IMR-90 (cell line): ENCODE results near the gene AKAP6. TPM values are rescaled to one million over a fixed set of nuclear protein-coding genes. Genes with fewer than 3 reads are reported as not detected.

Source experiments
- ATAC-seq: fragments of 200-7000 bp; cut with Tn5 transposase; 2 replicates; pipeline ENCODE4 v1.9.1; 2020; ENCODE audit warnings: low read depth, mild to moderate bottlenecking, moderate library complexity
- BruUV-seq: library from RNA; stranded (reverse); fragments of 400-500 nt; replicated peaks from 2 replicates; lab custom pipeline; 2021; lab: Mats Ljungman, UMichigan
- CTCF ChIA-PET: fragments of 300-600 bp; formaldehyde crosslinking; extraction: SDS; loops from one replicate; lab custom pipeline; 2021; ENCODE audit warnings: antibody characterized with exemption; lab: Yijun Ruan, JAX
- POLR2A ChIA-PET: fragments of 300-600 bp; sonication (Branson Sonifier 250); formaldehyde crosslinking; loops from one replicate; lab custom pipeline; 2022; ENCODE audit warnings: antibody characterized with exemption; ENCODE audit not compliant: unreplicated experiment; lab: Charles Lee
- DNase-seq: peaks from one replicate; pipeline ENCODE4 v3.0.0; 2013
- H2AFZ ChIP-seq: replicated peaks from 2 replicates; pipeline ENCODE3; 2013; ENCODE audit warnings: low read length, mild to moderate bottlenecking; ENCODE audit not compliant: poor library complexity
- H2AK5ac ChIP-seq: 2 replicates; pipeline ENCODE4 v1.6.1; 2013; ENCODE audit warnings: low read depth, low read length, inconsistent platforms
- H2AK9ac ChIP-seq: replicated peaks from 2 replicates; pipeline ENCODE3; 2013; ENCODE audit warnings: mild to moderate bottlenecking, low read depth, low read length, moderate library complexity; ENCODE audit not compliant: poor library complexity
- H2BK120ac ChIP-seq: 2 replicates; pipeline ENCODE4 v1.6.1; 2013; ENCODE audit warnings: low read depth, low read length, inconsistent platforms
- H2BK15ac ChIP-seq: 3 replicates; pipeline ENCODE4 v1.6.1; 2013; ENCODE audit warnings: low read depth, low read length, inconsistent platforms
- H2BK20ac ChIP-seq: 2 replicates; pipeline ENCODE4 v1.6.1; 2013; ENCODE audit warnings: low read depth, mild to moderate bottlenecking, inconsistent platforms, low read length, moderate library complexity
- H2BK5ac ChIP-seq: 2 replicates; pipeline ENCODE4 v1.6.1; 2013; ENCODE audit warnings: mild to moderate bottlenecking, low read depth, low read length, inconsistent platforms; ENCODE audit not compliant: poor library complexity, severe bottlenecking
- H3K14ac ChIP-seq: replicated peaks from 2 replicates; pipeline ENCODE4 v1.6.1; 2013; ENCODE audit warnings: low read depth, low read length, inconsistent platforms
- H3K18ac ChIP-seq: 2 replicates; pipeline ENCODE4 v1.6.1; 2013; ENCODE audit warnings: low read depth, low read length, control low read depth
- H3K23ac ChIP-seq: 2 replicates; pipeline ENCODE4 v1.6.1; 2013; ENCODE audit warnings: low read depth, low read length, inconsistent platforms
- H3K27ac ChIP-seq: 2 replicates; pipeline ENCODE4 v1.5.1; 2013; ENCODE audit warnings: mild to moderate bottlenecking, control low read depth, low read length; ENCODE audit not compliant: insufficient read depth
- H3K27me3 ChIP-seq: 2 replicates; pipeline ENCODE4 v1.6.1; 2013; ENCODE audit warnings: low read length; ENCODE audit not compliant: control insufficient read depth, insufficient read depth
- H3K36me3 ChIP-seq: 2 replicates; pipeline ENCODE4 v1.6.1; 2013; ENCODE audit warnings: low read length, mixed read lengths; ENCODE audit not compliant: control insufficient read depth, insufficient read depth
- H3K4ac ChIP-seq: 2 replicates; pipeline ENCODE4 v1.6.1; 2013; ENCODE audit warnings: low read depth, low read length, inconsistent platforms
- H3K4me1 ChIP-seq: 2 replicates; pipeline ENCODE4 v1.6.1; 2013; ENCODE audit warnings: low read length, mixed read lengths; ENCODE audit not compliant: control insufficient read depth, insufficient read depth
- H3K4me2 ChIP-seq: 2 replicates; pipeline ENCODE4 v1.6.1; 2013; ENCODE audit warnings: low read depth, mild to moderate bottlenecking, control low read depth, low read length, moderate library complexity
- H3K4me3 ChIP-seq: 2 replicates; pipeline ENCODE4 v1.5.1; 2013; ENCODE audit warnings: low read depth, mild to moderate bottlenecking, control low read depth, low read length, moderate library complexity; ENCODE audit not compliant: insufficient read depth
- H3K56ac ChIP-seq: 2 replicates; pipeline ENCODE4 v1.6.1; 2013; ENCODE audit warnings: low read length, inconsistent platforms; ENCODE audit not compliant: insufficient read depth; ENCODE audit errors: extremely low read depth
- H3K79me1 ChIP-seq, 2 experiments: 2 replicates each; pipeline ENCODE4 v1.6.1; 2013; ENCODE audit warnings: low read length in 2 of 2, inconsistent platforms in 1 of 2, low read depth in 1 of 2
- H3K9ac ChIP-seq: 2 replicates; pipeline ENCODE4 v1.6.1; 2013; ENCODE audit warnings: low read depth, low read length, control low read depth
- H3K9me1 ChIP-seq: 2 replicates; pipeline ENCODE4 v1.6.1; 2013; ENCODE audit warnings: low read length, inconsistent platforms; ENCODE audit not compliant: insufficient read depth
- H3K9me3 ChIP-seq: 2 replicates; pipeline ENCODE4 v1.6.1; 2013; ENCODE audit warnings: low read length; ENCODE audit not compliant: control insufficient read depth, insufficient read depth
- H4K20me1 ChIP-seq: 2 replicates; pipeline ENCODE4 v1.6.1; 2013; ENCODE audit warnings: low read length, inconsistent platforms; ENCODE audit not compliant: insufficient read depth
- H4K5ac ChIP-seq: 2 replicates; pipeline ENCODE4 v1.6.1; 2013; ENCODE audit warnings: mild to moderate bottlenecking, low read depth, low read length, control low read depth
- H4K8ac ChIP-seq, 2 experiments: 2 replicates each; pipeline ENCODE4 v1.6.1; 2013; ENCODE audit warnings: low read depth in 2 of 2, low read length in 2 of 2, control low read depth in 1 of 2, inconsistent platforms in 1 of 2
- H4K91ac ChIP-seq: 2 replicates; pipeline ENCODE4 v1.6.1; 2013; ENCODE audit warnings: low read depth, low read length, inconsistent platforms; ENCODE audit not compliant: insufficient read depth
- CEBPB ChIP-seq: IDR thresholded peaks from 2 replicates; pipeline ENCODE4 v1.6.1; 2012; ENCODE audit warnings: low read depth, low read length, improper control_type of control experiment
- SMC3 ChIP-seq: fragments of 150-350 bp; IDR thresholded peaks from 2 replicates; pipeline ENCODE4 v1.6.1; 2016; ENCODE audit warnings: low read depth, mild to moderate bottlenecking, antibody characterized with exemption, low read length, moderate library complexity
- WGBS, 2 experiments: methylation state at CpG; one replicate each; pipeline versions ENCODE4 v1.1.5 to v1.1.7; 2013; ENCODE audit warnings: missing lambda C conversion rate in 2 of 2; ENCODE audit not compliant: insufficient read length in 1 of 2; ENCODE audit errors: extremely low coverage in 2 of 2; 5-methylcytosine and 5-hydroxymethylcytosine counted together
- dilution Hi-C: fragments of 300-500 bp; cut with HindIII; formaldehyde crosslinking; loops from one replicate; pipeline ENCODE4 v1.14.3; 2018; ENCODE audit warnings: low sequenced_read_pairs; ENCODE audit not compliant: unreplicated experiment
- in situ Hi-C: fragments of 300-500 bp; cut with MboI; formaldehyde crosslinking; loops from 3 replicates; pipeline ENCODE4 v1.14.3; 2019; ENCODE audit warnings: low sequenced_read_pairs, inconsistent platforms, mixed read lengths
- intact Hi-C: fragments of 100-400 bp; cut with micrococcal nuclease; formaldehyde crosslinking; loops from 2 replicates; pipeline ENCODE4 v1.10.0; 2022
- polyA plus RNA-seq, 3 experiments: library from polyadenylated mRNA; depleted of rRNA; stranded (reverse); fragments of >200 nt; gene quantifications; 2 replicates each; pipeline ENCODE4 v1.2.3, GENCODE V29; 2012; ENCODE audit warnings: low replicate concordance in 1 of 3
- total RNA-seq: library from RNA; depleted of rRNA; stranded (reverse); fragments of >200 nt; gene quantifications from 2 replicates; pipeline ENCODE4 v1.2.3, GENCODE V29; 2012
- TF ChIP-seq, protein P1 (sequence below): conservative IDR thresholded peaks from 2 replicates; pipeline ENCODE4 v1.5.1; 2012; ENCODE audit warnings: mild to moderate bottlenecking, low read depth, low read length, improper control_type of control experiment

The AKAP6 gene
- total and polyA plus RNA-seq, 2 of the 4 experiments (the other 2 are of a cell fraction) = 0.22 to 1.6 TPM

DNA sequence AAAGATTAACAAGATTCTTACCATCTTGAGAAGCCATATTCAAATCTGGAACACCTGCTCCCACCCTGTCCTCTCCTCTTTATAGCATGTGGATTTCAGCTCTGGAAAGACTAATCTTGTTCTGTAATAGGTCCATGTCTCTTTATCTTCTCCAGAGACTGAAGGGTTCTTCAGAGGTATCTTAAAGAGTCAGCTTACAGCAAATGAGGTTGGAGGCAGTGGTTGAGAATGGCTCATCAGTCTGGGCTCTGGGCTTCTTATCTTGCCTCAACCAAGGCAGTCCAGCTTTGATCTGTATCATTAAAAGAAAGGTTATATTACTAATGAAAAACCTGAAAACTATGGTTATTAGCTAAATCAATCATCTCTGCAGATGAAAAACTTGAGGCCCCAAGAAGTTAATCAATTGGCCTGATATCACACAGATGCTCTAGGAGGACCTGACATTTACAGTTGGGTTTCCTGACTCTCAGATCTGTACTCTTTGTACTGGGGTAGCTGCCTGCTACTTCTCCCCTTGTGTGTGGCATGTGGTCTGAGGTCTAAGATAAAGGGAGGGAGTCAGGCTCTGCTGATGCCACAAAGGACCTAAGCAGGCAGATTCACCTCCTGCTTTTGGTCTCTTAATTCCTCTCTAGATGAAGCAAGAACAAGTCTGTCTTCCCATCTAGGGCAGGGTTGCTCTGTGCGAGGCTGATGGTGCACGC lies 1.7 kb upstream of the AKAP6 start:
- in situ Hi-C loops (no loop called here), intact Hi-C loops (no loop called here), dilution Hi-C loops (no loop called here)
- ChIA-PET POLR2A (no interaction called here), CTCF (no interaction called here)
- H3K14ac ChIP-seq = no peak overlapping the region
- no peak overlapping the region for H2AK9ac ChIP-seq
- no peaks in the 10 kb centered on the region for H3K4me1 ChIP-seq
- DNase-seq (no peak), ATAC-seq (no peak)
- no CpG with 5 or more reads among the region's 2 CpGs for WGBS, 2 experiments
- no peak overlapping the region for H3K27ac ChIP-seq
- no peaks in the 10 kb centered on the region for H3K9me1 ChIP-seq
- peaks cover 4% of the 10 kb centered on the region for H3K27me3 ChIP-seq
- H2BK5ac ChIP-seq = no peak overlapping the region
- no peaks in the 10 kb centered on the region for H3K9me3 ChIP-seq
- no peak overlapping the region for H4K8ac ChIP-seq
- H3K4me2 ChIP-seq = no peak overlapping the region
- no peak overlapping the region for H3K9ac ChIP-seq
- H2BK15ac ChIP-seq = no peak overlapping the region
- H4K5ac ChIP-seq = no peak overlapping the region
- no peak overlapping the region for H3K4me3 ChIP-seq
- no peaks in the 10 kb centered on the region for H4K20me1 ChIP-seq
- TF ChIP-seq SMC3 = no peak
- TF ChIP-seq CEBPB = no peak
- TF ChIP-seq, protein P1, sequence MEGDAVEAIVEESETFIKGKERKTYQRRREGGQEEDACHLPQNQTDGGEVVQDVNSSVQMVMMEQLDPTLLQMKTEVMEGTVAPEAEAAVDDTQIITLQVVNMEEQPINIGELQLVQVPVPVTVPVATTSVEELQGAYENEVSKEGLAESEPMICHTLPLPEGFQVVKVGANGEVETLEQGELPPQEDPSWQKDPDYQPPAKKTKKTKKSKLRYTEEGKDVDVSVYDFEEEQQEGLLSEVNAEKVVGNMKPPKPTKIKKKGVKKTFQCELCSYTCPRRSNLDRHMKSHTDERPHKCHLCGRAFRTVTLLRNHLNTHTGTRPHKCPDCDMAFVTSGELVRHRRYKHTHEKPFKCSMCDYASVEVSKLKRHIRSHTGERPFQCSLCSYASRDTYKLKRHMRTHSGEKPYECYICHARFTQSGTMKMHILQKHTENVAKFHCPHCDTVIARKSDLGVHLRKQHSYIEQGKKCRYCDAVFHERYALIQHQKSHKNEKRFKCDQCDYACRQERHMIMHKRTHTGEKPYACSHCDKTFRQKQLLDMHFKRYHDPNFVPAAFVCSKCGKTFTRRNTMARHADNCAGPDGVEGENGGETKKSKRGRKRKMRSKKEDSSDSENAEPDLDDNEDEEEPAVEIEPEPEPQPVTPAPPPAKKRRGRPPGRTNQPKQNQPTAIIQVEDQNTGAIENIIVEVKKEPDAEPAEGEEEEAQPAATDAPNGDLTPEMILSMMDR = no peak
- H4K91ac ChIP-seq = no peak overlapping the region
- H3K4ac ChIP-seq = no peak overlapping the region
- BruUV-seq = no TSS peak
- no peaks in the 10 kb centered on the region for H3K36me3 ChIP-seq
- H3K56ac ChIP-seq = no peak overlapping the region
- no peak overlapping the region for H2AK5ac ChIP-seq
- no peaks in the 10 kb centered on the region for H3K79me1 ChIP-seq
- H2AFZ ChIP-seq = no peak overlapping the region
- H2BK20ac ChIP-seq = no peak overlapping the region
- H3K23ac ChIP-seq = no peak overlapping the region
- no peak overlapping the region for H3K18ac ChIP-seq
- no peak overlapping the region for H2BK120ac ChIP-seq
